Transverse colon (tissue), 4 donors: ENCODE measurements around the gene ST7L.

Source experiments
- EP300 ChIP-seq: sonication (generic); formaldehyde crosslinking; IDR thresholded peaks from one replicate; pipeline ENCODE4 v1.6.1; 2017; ENCODE audit warnings: antibody characterized with exemption, low read depth
- POLR2A ChIP-seq: fragments of 450-650 bp; IDR thresholded peaks from one replicate; pipeline ENCODE4 v1.6.1; 2016; ENCODE audit warnings: antibody characterized with exemption, mild to moderate bottlenecking, moderate library complexity
- POLR2AphosphoS5 ChIP-seq, 3 donors: sonication (generic); formaldehyde crosslinking; IDR thresholded peaks; one replicate each; pipeline ENCODE4 v1.6.1; 2016; ENCODE audit warnings: antibody characterized with exemption in 3 of 3
- TF ChIP-seq, protein P1 (sequence below), 5 experiments: fragments of 200-600 bp in 3 of 5; fragments of 450-650 bp in 2 of 5; sonication (generic) in 3 of 5; IDR thresholded peaks; 1 replicate in 2 of 5; 2 replicates in 3 of 5; pipeline ENCODE4 v1.5.1; 2016 to 2017; ENCODE audit warnings: antibody characterized with exemption in 5 of 5, inconsistent platforms in 3 of 5, mild to moderate bottlenecking in 2 of 5, moderate library complexity in 1 of 5

- TF ChIP-seq, protein P1, sequence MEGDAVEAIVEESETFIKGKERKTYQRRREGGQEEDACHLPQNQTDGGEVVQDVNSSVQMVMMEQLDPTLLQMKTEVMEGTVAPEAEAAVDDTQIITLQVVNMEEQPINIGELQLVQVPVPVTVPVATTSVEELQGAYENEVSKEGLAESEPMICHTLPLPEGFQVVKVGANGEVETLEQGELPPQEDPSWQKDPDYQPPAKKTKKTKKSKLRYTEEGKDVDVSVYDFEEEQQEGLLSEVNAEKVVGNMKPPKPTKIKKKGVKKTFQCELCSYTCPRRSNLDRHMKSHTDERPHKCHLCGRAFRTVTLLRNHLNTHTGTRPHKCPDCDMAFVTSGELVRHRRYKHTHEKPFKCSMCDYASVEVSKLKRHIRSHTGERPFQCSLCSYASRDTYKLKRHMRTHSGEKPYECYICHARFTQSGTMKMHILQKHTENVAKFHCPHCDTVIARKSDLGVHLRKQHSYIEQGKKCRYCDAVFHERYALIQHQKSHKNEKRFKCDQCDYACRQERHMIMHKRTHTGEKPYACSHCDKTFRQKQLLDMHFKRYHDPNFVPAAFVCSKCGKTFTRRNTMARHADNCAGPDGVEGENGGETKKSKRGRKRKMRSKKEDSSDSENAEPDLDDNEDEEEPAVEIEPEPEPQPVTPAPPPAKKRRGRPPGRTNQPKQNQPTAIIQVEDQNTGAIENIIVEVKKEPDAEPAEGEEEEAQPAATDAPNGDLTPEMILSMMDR (IDR thresholded peaks at IDR 0.05), result no peak
- TF ChIP-seq POLR2A (no peak), POLR2AphosphoS5 (IDR thresholded peaks at IDR 0.05) (no peak), EP300 (no peak)
Observed at GRCh38 chr1:112633628-112634027, 14.7 kb upstream of the ST7L start.
